HK-2 (cell line): ENCODE data around the gene PDIA2.
A peak's percentile ranks its signal among the peaks of the same experiment; 100 is the strongest.
"Not testable (repeated sequence)": the region's sequence is repeated elsewhere in the genome, so short reads cannot be mapped to it uniquely, and the experiment has no call there.

Source experiments
- DNase-seq: peaks from one replicate; pipeline ENCODE4 v3.0.0-alpha.2; 2018; ENCODE audit not compliant: unreplicated experiment

Gene PDIA2

GRCh38 chr16:283033-283805 lies at the start of gene PDIA2:
TSS of gene PDIA2 (plus strand) at chr16:283164. CDS start at chr16:283170, 6 bp downstream.
- no peak for DNase-seq

- DNase-seq, result peak; percentile 81
Observed at GRCh38 chr16:234468-235305, 48.3 kb upstream of the PDIA2 start, which contains the start of gene FAM234A. TSS of gene FAM234A (plus strand) at chr16:234821. CDS start at chr16:254414, 19,593 bp downstream.

GRCh38 chr16:239948-240277 lies 43.1 kb upstream of the PDIA2 start:
- no peak for DNase-seq

- no peak for DNase-seq
Observed at GRCh38 chr16:240559-240958, 42.4 kb upstream of the PDIA2 start.

GRCh38 chr16:242281-242680 lies 40.7 kb upstream of the PDIA2 start:
- DNase-seq, result no peak

- DNase-seq, result no peak
Observed at GRCh38 chr16:243348-243747, 39.6 kb upstream of the PDIA2 start.

- no peak for DNase-seq
Observed at GRCh38 chr16:245105-245504, 37.9 kb upstream of the PDIA2 start.

- no peak for DNase-seq
Observed at GRCh38 chr16:247027-247426, 35.9 kb upstream of the PDIA2 start.

GRCh38 chr16:249431-249830 lies 33.5 kb upstream of the PDIA2 start:
- DNase-seq, result no peak

GRCh38 chr16:252366-253337 lies 30.3 kb upstream of the PDIA2 start:
- DNase-seq, result no peak

GRCh38 chr16:253833-254232 lies 29.1 kb upstream of the PDIA2 start:
- DNase-seq, result no peak

- no peak for DNase-seq
Observed at GRCh38 chr16:254461-254860, 28.5 kb upstream of the PDIA2 start.

- DNase-seq, result no peak
Observed at GRCh38 chr16:255183-255582, 27.8 kb upstream of the PDIA2 start.

GRCh38 chr16:258091-258490 lies 24.9 kb upstream of the PDIA2 start:
- DNase-seq, result not testable (repeated sequence)

GRCh38 chr16:259226-259625 lies 23.7 kb upstream of the PDIA2 start:
- DNase-seq, result no peak

GRCh38 chr16:259814-260253 lies 23.1 kb upstream of the PDIA2 start:
- no peak for DNase-seq

- no peak for DNase-seq
Observed at GRCh38 chr16:260326-260725, 22.6 kb upstream of the PDIA2 start.

- DNase-seq, result no peak
Observed at GRCh38 chr16:261031-261691, 21.8 kb upstream of the PDIA2 start.

GRCh38 chr16:262121-262745 lies 20.7 kb upstream of the PDIA2 start:
- no peak for DNase-seq

- DNase-seq, result no peak
Observed at GRCh38 chr16:263182-263774, 19.7 kb upstream of the PDIA2 start.
